NCI-H748 (cell line): ENCODE measurements around the gene KIF5C.
"Not testable (repeated sequence)": the region's sequence is repeated elsewhere in the genome, so short reads cannot be mapped to it uniquely, and the experiment has no call there.

ENCODE experiments used
- DNase-seq: peaks from one replicate; lab custom pipeline; 2025; ENCODE audit not compliant: unreplicated experiment; lab: John Stamatoyannopoulos, UW

Gene KIF5C

DNA sequence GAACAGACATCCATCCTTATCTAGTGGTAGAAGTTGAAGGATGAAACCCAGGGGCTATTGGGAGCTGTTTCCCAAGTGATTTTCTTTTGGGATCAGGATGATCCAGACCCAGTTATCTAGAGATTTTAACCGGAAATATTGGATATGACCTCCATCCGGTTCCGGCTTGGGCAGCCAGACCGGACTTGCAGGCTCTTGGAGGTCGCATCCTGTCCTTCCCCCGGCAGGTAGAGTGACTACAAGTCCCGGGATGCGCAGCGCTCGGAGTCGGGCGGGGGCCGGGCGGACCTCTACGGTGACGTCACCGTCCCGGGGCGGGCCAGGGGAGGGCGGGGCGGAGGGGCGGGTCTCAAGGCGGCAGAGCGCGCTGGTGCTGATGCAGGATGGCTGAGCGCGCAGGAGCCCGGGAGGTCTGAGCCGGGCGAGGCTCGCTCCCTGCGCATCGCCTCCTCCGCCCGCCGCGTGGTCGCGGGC, at the start of gene KIF5C:
Gene KIF5C (plus strand): TSS at position 360 of the 474 bp plus-strand sequence. CDS start 391 bp downstream, outside the sequence.
- peak; percentile 97 for DNase-seq

DNA sequence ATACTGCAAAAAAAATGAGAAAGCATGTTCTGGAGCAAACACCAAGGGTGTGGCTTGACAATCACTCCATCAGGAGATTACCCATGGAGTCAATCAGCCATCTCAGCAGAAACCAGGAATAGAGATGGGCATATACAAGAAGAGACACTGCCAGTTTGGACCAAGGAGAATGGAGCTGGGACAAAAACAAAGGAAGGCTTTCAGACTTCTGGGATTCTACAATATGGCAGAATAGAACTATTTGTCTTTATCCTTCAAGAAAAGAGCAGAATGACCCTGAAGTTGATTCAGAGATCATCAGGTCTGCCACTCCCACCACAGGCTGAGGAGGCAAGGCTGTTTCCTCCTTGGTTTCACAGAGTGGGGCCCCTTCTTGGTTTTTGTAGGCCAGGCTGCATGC, 48.2 kb upstream of the KIF5C start:
- DNase-seq, result no peak

DNA sequence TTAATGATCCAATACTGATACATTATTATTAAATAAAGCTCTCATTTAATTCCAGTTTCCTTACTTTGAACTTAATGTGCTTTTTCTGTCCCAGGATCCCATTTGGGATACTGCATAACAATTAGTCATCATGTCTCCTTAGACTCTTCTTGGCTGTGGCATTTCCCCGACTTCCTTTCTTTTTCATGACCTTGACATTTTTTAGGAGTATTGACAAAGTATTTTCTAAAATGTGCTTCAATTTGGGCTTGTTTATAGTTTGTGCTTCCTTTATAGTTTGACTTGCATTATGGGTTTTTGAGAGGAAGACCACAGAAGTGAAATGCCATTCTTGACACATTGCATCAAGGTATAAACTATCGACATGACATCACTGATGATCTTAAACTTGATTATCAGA, 46.1 kb upstream of the KIF5C start:
- DNase-seq, result no peak

GRCh38 chr2:148829618-148830017, 45.4 kb upstream of the KIF5C start:
- DNase-seq, result no peak

DNA sequence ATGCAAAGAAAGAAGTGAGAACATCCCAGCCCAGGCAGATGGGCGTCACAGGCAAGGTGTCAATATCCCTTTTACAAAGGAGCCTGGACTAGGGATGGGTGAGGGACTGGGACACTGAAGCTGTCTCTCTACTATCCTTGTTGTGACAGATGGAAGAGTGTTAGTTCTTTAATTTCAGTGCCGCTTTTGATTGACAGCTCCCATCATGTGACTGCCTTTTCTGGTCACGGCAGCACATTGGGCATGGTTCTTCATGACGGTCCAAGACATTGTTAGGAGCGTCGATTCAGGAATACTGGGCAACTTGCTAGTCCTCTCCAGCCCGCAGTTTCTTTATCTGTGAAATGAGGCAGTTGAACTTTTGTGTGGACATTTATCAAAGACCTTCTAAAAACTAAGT, 42.4 kb upstream of the KIF5C start:
- no peak for DNase-seq

GRCh38 chr2:148842050-148842449, 33.0 kb upstream of the KIF5C start:
- peak; percentile 72 for DNase-seq

DNA sequence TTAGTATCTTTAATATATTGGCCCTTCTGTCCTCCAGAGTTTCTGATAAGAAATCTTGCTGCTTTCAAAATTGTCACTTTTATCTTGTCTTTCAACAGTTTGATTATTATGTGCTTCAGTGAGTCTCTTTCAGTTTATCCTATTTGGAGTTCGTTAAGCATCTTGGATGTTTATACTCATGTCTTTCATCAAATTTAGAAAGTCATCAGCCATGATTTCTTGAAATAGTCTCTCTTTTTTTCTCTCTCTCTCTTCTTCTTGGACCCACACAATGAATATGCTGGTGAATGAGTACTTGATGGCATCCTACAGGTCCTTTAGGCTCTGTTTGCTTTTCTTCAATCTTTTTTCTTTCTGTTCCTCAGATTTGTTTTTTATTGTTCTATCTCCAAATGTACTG, 26.9 kb upstream of the KIF5C start:
- no peak for DNase-seq

DNA sequence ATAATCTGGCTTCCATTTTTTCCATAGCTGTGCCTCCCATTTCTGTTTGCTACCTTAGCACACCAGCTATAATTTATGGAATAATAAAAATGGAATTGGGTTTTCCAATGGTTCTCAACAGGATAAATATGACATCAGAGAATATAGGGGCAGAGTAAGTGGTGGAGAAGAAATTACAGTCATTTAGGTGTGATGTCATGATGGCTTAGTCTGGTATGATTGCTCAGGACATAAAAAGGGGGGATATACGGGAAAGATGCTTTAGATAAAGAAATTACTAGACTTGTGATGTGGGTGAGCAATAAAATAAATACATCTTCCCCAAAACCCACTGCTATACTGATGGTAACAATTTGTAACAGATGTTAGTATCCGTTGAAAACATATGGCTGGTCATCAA, 21.6 kb upstream of the KIF5C start:
- no peak for DNase-seq

DNA sequence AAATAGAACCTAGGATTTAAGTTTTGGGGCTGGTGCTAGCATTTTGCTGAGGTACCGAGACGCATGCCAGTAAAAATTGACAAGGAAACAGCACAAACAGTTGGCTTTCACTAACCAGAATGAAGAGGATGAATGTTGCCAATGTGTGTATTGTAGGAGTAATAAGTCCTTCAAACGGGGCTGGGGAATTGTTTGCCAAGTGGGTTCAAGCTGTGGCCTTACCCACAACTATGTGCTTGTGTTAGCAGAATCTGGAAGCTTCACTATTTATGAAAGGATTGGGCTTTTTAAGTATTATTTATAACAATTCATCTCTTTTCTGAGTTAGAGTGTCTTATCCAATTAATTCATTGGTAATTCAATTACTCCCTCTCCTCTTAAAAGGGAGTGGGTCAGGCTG, 15.0 kb upstream of the KIF5C start:
- no peak for DNase-seq

DNA sequence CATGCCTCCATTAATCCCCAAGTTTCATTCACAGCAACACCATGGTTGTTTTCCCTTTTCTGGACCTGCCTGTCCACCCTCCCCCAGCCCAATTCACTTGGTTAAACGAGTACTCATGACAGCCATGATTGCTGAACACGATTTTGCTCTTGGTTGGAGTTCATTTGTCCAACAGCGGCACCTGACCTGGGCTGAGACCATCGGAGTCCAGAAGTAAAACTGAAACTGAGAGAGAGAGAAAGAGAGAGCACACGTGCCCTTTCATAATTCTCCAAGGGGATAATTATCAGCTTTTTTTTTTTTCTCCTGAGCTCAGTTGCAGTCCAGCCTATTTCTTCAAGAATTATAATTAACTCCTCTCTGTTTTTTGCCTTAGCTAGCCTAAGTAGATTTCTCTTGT, 13.7 kb upstream of the KIF5C start:
- no peak for DNase-seq

GRCh38 chr2:148862478-148862877, 12.5 kb upstream of the KIF5C start:
- not testable (repeated sequence) for DNase-seq

GRCh38 chr2:148865512-148865911, 9.5 kb upstream of the KIF5C start:
- DNase-seq, result no peak

DNA sequence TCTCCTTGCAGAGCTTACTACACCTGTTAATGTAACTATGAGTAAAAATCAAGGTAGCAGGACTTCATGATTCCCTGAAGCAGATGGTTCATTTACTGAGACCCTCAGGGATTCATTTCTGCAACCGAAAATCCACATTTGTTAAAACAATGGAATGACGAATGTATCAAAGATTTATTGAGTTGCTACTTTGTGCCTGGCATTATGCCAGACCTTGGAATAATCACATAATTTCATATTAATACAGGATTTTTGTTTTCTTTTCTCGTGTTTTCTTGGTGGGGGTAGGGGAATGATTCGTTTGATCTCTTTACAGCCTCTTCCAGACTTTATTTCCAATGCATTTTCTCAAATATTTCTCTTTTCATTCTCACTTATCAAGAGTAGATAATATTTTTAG, 8.9 kb upstream of the KIF5C start:
- DNase-seq, result no peak

DNA sequence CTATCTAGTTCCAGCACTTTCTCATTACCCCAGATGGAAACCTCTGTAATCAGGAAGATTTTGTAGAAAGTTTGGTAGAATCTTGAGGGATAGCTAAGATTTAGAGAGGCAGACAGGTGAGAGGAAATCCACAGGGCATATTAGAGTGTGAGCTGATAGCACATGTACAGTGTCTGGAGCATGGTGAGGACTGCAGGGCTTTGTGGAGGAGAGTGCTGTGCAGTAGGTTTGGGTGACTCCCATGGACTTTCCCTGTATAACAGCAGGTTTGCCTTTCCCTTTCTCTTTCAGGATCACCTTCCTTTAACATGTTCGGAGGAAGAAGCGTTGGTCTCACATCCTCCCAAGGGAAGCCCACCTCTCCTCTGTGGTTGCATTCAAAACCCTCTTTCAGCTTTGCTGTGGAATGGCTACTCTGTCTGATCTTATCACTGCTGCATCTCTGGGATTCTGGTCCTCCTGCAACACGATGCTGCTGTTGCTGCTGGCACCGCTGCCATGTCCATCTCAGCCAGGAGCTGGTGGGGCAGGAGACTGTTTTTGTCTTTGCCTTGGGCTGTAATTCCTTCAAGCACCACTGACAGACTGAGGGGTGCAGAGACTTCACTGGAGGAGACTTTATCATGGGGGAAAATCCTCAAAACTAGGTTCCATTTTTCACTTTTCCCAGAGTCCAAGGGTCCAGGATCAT, 7.8 kb upstream of the KIF5C start:
- no peak for DNase-seq

GRCh38 chr2:148875387-148876051, 492 bp downstream of the KIF5C start:
- peak; percentile 81 for DNase-seq

DNA sequence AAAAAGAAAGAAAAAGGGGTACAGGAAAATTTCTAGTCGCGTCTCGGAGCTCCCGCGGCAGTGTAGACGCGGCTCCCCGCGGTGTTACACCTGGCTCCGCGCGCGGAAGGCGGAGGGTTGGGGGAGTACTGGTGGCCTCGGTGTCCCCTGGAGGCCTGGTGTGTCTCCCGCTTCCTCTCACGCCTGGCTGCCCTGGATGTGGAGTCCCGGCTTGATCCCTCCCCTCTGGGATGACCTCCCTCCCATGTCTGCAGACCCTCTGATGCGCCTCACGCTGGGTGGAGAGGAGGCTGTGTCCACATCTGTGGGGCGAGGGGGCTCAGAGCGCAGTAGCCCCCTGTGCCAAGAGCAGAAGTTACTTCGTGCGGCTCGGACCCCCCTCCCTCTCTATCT, 1.2 kb downstream of the KIF5C start:
- DNase-seq, result peak; percentile 78

DNA sequence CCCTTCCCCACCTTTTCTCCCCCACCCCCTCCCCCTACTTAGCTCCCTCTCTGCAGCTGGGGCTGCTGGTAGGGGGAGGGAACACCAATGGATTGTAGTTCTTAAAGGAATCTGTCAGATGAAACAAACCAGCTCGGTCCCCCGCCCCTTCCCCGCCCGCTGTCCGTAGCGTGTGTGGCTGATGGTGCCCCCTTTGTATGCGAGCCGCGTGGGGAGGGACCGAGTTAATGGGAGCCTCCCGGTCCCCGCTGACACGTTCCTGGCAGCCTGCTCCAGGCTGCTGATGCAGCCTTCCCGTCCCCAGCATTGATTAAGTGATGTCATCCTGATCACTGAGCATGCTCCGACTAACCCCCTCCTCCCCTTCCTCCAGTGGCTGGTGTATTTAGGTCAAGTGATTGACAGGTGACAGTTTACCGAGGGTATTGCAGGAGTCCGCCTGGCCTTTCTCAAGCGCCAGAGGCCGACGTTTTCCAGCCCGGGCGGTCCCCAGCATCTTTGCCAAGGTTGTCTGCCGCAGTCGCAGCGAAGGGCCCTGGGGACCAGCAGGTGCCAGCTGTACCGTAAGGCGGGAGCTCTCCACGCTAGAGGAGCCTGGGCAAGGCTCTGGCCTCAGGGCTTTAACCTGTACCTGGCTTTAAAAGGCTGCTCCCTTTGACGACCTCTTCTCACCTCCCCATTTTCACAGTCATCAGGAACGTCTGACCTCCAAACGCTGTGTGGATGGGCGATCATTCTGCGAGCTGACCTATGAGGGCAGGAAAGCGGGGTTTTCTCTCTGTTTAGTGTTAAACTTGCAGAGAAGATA, 1.8 kb downstream of the KIF5C start:
- DNase-seq, result peak; percentile 99

DNA sequence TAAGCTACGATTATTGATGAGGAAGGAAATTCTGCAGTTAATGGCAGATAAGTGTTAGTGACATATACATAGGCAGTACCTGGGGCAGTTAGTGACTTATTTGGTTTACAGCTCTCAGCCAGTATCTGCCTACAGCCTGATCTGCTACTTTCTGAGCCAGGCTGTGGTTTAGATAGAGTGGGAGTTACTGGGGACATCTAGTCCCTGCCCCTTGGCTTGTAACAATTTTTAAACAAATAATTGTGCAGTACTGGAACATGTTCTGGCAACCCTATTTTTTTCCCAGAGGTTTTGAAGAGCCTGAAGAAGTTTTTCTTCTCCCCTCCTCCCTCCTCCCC, 2.3 kb downstream of the KIF5C start:
- peak; percentile 57 for DNase-seq

- DNase-seq, result no peak
These were observed 5.6 kb downstream of the KIF5C start for GRCh38 chr2:148880636-148881035.

- no peak for DNase-seq
These were observed 7.0 kb downstream of the KIF5C start for GRCh38 chr2:148882051-148882450.

DNA sequence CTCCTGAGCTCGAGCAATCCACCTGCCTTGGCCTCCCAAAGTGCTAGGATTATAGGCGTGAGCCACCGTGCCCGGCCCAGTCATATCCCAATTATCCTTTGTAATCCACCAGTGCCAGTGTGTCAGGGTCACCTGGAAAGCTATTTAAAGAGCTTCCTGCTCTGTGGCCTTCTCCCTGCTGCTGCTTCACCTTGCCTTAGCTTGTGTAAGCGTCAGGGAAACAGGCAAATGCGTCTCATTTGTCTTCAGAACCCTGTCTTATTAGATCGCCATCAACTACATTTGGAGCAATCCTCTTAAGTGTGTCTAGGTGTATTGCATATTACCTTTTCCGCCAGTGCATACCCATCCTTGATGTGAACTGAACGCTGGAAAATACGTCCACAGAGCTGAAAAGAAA, 10.2 kb downstream of the KIF5C start:
- DNase-seq, result no peak

- DNase-seq, result no peak
These were observed 11.0 kb downstream of the KIF5C start for GRCh38 chr2:148885988-148886387.
